Measurements from ENCODE around the gene DQX1.

DNA sequence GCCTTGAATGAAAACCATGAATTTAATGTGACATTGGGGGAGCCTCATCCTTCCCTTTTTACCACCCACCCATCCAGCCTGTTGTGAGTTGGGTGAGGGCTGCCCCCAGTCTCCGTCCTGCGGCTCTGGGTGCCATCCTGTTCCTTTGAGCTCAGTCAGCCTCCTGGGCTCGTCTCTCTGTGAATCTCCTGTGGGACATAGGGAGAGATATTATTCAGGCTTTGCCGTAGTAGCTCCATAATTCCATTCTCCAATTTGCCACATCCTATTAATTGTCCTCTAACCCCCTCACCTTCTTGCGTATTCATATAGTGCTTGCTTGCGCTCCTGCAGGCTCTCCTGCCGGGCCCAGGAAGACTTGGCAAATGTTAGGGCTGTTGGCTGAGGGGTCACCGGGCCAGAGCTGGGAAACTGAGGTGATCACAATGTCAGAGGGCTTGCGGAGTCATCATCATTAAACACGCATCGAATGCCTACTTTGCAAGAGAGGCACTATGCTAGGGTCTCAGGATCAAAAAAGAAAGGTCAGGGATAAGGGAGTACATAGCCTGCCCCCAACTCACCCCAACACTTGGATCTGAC lies 709 bp upstream of the DQX1 start:
- TF ChIP-seq ZBED1 (IDR thresholded peaks at IDR 0.05) (no peak), TEAD4 (IDR thresholded peaks at IDR 0.05; ENCODE audit: low read length) (no peak), TEAD4 (CRISPR knock-in tag; IDR thresholded peaks at IDR 0.05; ENCODE audit: borderline replicate concordance) (no peak), ZKSCAN1 (IDR thresholded peaks at IDR 0.05; ENCODE audit: low read depth, low read length) (no peak), TRIM24 (IDR thresholded peaks at IDR 0.05) (no peak), TRIM28 (IDR thresholded peaks at IDR 0.05) (no peak), CEBPG (CRISPR knock-in tag; IDR thresholded peaks at IDR 0.05) (no peak), CEBPG (tag; conservative IDR thresholded peaks at IDR 0.05 in 1 of 2, IDR thresholded peaks at IDR 0.05 in 1 of 2) (no peak), L3MBTL2 (IDR thresholded peaks at IDR 0.05) (no peak), CHD2 (IDR thresholded peaks at IDR 0.05; ENCODE audit: low read depth, low read length) (no peak)
- TF ChIP-seq, protein P1, sequence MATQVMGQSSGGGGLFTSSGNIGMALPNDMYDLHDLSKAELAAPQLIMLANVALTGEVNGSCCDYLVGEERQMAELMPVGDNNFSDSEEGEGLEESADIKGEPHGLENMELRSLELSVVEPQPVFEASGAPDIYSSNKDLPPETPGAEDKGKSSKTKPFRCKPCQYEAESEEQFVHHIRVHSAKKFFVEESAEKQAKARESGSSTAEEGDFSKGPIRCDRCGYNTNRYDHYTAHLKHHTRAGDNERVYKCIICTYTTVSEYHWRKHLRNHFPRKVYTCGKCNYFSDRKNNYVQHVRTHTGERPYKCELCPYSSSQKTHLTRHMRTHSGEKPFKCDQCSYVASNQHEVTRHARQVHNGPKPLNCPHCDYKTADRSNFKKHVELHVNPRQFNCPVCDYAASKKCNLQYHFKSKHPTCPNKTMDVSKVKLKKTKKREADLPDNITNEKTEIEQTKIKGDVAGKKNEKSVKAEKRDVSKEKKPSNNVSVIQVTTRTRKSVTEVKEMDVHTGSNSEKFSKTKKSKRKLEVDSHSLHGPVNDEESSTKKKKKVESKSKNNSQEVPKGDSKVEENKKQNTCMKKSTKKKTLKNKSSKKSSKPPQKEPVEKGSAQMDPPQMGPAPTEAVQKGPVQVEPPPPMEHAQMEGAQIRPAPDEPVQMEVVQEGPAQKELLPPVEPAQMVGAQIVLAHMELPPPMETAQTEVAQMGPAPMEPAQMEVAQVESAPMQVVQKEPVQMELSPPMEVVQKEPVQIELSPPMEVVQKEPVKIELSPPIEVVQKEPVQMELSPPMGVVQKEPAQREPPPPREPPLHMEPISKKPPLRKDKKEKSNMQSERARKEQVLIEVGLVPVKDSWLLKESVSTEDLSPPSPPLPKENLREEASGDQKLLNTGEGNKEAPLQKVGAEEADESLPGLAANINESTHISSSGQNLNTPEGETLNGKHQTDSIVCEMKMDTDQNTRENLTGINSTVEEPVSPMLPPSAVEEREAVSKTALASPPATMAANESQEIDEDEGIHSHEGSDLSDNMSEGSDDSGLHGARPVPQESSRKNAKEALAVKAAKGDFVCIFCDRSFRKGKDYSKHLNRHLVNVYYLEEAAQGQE (IDR thresholded peaks at IDR 0.05; ENCODE audit: borderline replicate concordance): no peak
- TF ChIP-seq, protein P1 (CRISPR knock-in tag; IDR thresholded peaks at IDR 0.05; ENCODE audit: low read depth): no peak

Data from K562 (cell line).